ENCODE measurements around the gene ZNF23. TPM values are rescaled to one million over a fixed set of nuclear protein-coding genes. Genes with fewer than 3 reads are reported as not detected.

ZNF23 gene
- total and polyA plus RNA-seq, 2 donors = 8.8 to 14.3 TPM

- WGBS = 92% methylated on average over 4 of the region's 4 CpGs
- Histone ChIP-seq H3K36me3 (ENCODE audit: insufficient read depth) (peaks cover 5% of the 10 kb centered on the region), H3K27ac (ENCODE audit: low read depth) (no peak overlapping the region), H3K4me1 (ENCODE audit: insufficient read depth) (no peaks in the 10 kb centered on the region), H3K4me3 (ENCODE audit: low read depth, low read length) (no peak overlapping the region)
- no peak for DNase-seq (ENCODE audit: extremely low spot score)
These were observed 5.2 kb downstream of the ZNF23 start for GRCh38 chr16:71456801-71457200.

- Histone ChIP-seq H3K4me1 (ENCODE audit: insufficient read depth) (no peaks in the 10 kb centered on the region), H3K4me3 (ENCODE audit: low read depth, low read length) (no peak overlapping the region), H3K27ac (ENCODE audit: low read depth) (no peak overlapping the region), H3K36me3 (ENCODE audit: insufficient read depth) (peaks cover 18% of the 10 kb centered on the region)
- DNase-seq (ENCODE audit: extremely low spot score) = no peak
These were observed 9.0 kb downstream of the ZNF23 start for GRCh38 chr16:71453036-71453435.

GRCh38 chr16:71449020-71449419 lies 13.0 kb downstream of the ZNF23 start:
- WGBS = 99% methylated on average over 3 of the region's 3 CpGs
- peaks cover 18% of the 10 kb centered on the region for H3K36me3 ChIP-seq (ENCODE audit: insufficient read depth)
- no peak for DNase-seq (ENCODE audit: extremely low spot score)
- H3K4me1 ChIP-seq (ENCODE audit: insufficient read depth) = no peaks in the 10 kb centered on the region
- H3K27ac ChIP-seq (ENCODE audit: low read depth) = no peak overlapping the region
- no peak overlapping the region for H3K4me3 ChIP-seq (ENCODE audit: low read depth, low read length)

- H3K36me3 ChIP-seq (ENCODE audit: insufficient read depth) = peaks cover 18% of the 10 kb centered on the region
- no peak overlapping the region for H3K4me3 ChIP-seq (ENCODE audit: low read depth, low read length)
- no peak for DNase-seq (ENCODE audit: extremely low spot score)
- no peak overlapping the region for H3K27ac ChIP-seq (ENCODE audit: low read depth)
- WGBS = 98% methylated on average over 7 of the region's 7 CpGs
- no peaks in the 10 kb centered on the region for H3K4me1 ChIP-seq (ENCODE audit: insufficient read depth)
These were observed 13.7 kb downstream of the ZNF23 start for GRCh38 chr16:71448274-71448866.

- WGBS = 95% methylated on average over 6 of the region's 6 CpGs
- Histone ChIP-seq H3K27ac (ENCODE audit: low read depth) (no peak overlapping the region), H3K4me3 (ENCODE audit: low read depth, low read length) (no peak overlapping the region), H3K4me1 (ENCODE audit: insufficient read depth) (no peaks in the 10 kb centered on the region), H3K36me3 (ENCODE audit: insufficient read depth) (no peaks in the 10 kb centered on the region)
- DNase-seq (ENCODE audit: extremely low spot score) = no peak
These were observed 18.3 kb downstream of the ZNF23 start for GRCh38 chr16:71443714-71444113.

GRCh38 chr16:71442051-71442440 lies 20.0 kb downstream of the ZNF23 start, which contains the start of gene TLE7:
TLE7 (minus strand) TSS chr16:71442054; CDS start chr16:71433324, 8,730 bp downstream.
- no peak for DNase-seq (ENCODE audit: extremely low spot score)
- 85% methylated on average over 13 of the region's 13 CpGs for WGBS
- Histone ChIP-seq H3K36me3 (ENCODE audit: insufficient read depth) (no peaks in the 10 kb centered on the region), H3K4me3 (ENCODE audit: low read depth, low read length) (no peak within 1 kb of the TSS), H3K27ac (ENCODE audit: low read depth) (no peak within 1 kb of the TSS), H3K4me1 (ENCODE audit: insufficient read depth) (no peaks in the 10 kb centered on the region)

- H3K36me3 ChIP-seq (ENCODE audit: insufficient read depth) = no peaks in the 10 kb centered on the region
- H3K4me3 ChIP-seq (ENCODE audit: low read depth, low read length) = no peak overlapping the region
- H3K27ac ChIP-seq (ENCODE audit: low read depth) = no peak overlapping the region
- WGBS = 37% methylated on average over 71 of the region's 71 CpGs
- DNase-seq (ENCODE audit: extremely low spot score) = no peak
- H3K4me1 ChIP-seq (ENCODE audit: insufficient read depth) = no peaks in the 10 kb centered on the region
These were observed 20.5 kb downstream of the ZNF23 start for GRCh38 chr16:71441348-71442050.

GRCh38 chr16:71440669-71441347 lies 21.2 kb downstream of the ZNF23 start:
- H3K4me1 ChIP-seq (ENCODE audit: insufficient read depth) = no peaks in the 10 kb centered on the region
- no peaks in the 10 kb centered on the region for H3K36me3 ChIP-seq (ENCODE audit: insufficient read depth)
- no peak overlapping the region for H3K27ac ChIP-seq (ENCODE audit: low read depth)
- H3K4me3 ChIP-seq (ENCODE audit: low read depth, low read length) = no peak overlapping the region
- no peak for DNase-seq (ENCODE audit: extremely low spot score)
- 62% methylated on average over 25 of the region's 25 CpGs for WGBS

GRCh38 chr16:71439523-71439922 lies 22.5 kb downstream of the ZNF23 start:
- 39% methylated on average over 3 of the region's 3 CpGs for WGBS
- no peaks in the 10 kb centered on the region for H3K4me1 ChIP-seq (ENCODE audit: insufficient read depth)
- no peak for DNase-seq (ENCODE audit: extremely low spot score)
- no peaks in the 10 kb centered on the region for H3K36me3 ChIP-seq (ENCODE audit: insufficient read depth)
- H3K27ac ChIP-seq (ENCODE audit: low read depth) = no peak overlapping the region
- H3K4me3 ChIP-seq (ENCODE audit: low read depth, low read length) = no peak overlapping the region

- no peak overlapping the region for H3K27ac ChIP-seq (ENCODE audit: low read depth)
- no peaks in the 10 kb centered on the region for H3K36me3 ChIP-seq (ENCODE audit: insufficient read depth)
- 77% methylated on average over 7 of the region's 7 CpGs for WGBS
- H3K4me1 ChIP-seq (ENCODE audit: insufficient read depth) = no peaks in the 10 kb centered on the region
- no peak for DNase-seq (ENCODE audit: extremely low spot score)
- H3K4me3 ChIP-seq (ENCODE audit: low read depth, low read length) = no peak overlapping the region
These were observed 25.6 kb downstream of the ZNF23 start for GRCh38 chr16:71436473-71436872.

- Histone ChIP-seq H3K36me3 (ENCODE audit: insufficient read depth) (no peaks in the 10 kb centered on the region), H3K4me3 (ENCODE audit: low read depth, low read length) (no peak overlapping the region), H3K4me1 (ENCODE audit: insufficient read depth) (no peaks in the 10 kb centered on the region), H3K27ac (ENCODE audit: low read depth) (no peak overlapping the region)
- DNase-seq (ENCODE audit: extremely low spot score) = no peak
- WGBS = 79% methylated on average over 6 of the region's 6 CpGs
These were observed 29.1 kb downstream of the ZNF23 start for GRCh38 chr16:71432906-71433305.

GRCh38 chr16:71431991-71432390 lies 30.1 kb downstream of the ZNF23 start:
- H3K4me1 ChIP-seq (ENCODE audit: insufficient read depth) = no peaks in the 10 kb centered on the region
- no peak overlapping the region for H3K27ac ChIP-seq (ENCODE audit: low read depth)
- H3K36me3 ChIP-seq (ENCODE audit: insufficient read depth) = no peaks in the 10 kb centered on the region
- H3K4me3 ChIP-seq (ENCODE audit: low read depth, low read length) = no peak overlapping the region
- whole genome bisulfite sequencing = 92% methylated on average over 9 of the region's 9 CpGs
- DNase-seq (ENCODE audit: extremely low spot score) = no peak

- H3K36me3 ChIP-seq (ENCODE audit: insufficient read depth) = no peaks in the 10 kb centered on the region
- no peaks in the 10 kb centered on the region for H3K4me1 ChIP-seq (ENCODE audit: insufficient read depth)
- DNase-seq (ENCODE audit: extremely low spot score) = no peak
- no peak overlapping the region for H3K4me3 ChIP-seq (ENCODE audit: low read depth, low read length)
- 89% methylated on average over 14 of the region's 14 CpGs for WGBS
- no peak overlapping the region for H3K27ac ChIP-seq (ENCODE audit: low read depth)
These were observed 30.9 kb downstream of the ZNF23 start for GRCh38 chr16:71431176-71431575.

- no peak for DNase-seq (ENCODE audit: extremely low spot score)
- Histone ChIP-seq H3K27ac (ENCODE audit: low read depth) (no peak overlapping the region), H3K4me3 (ENCODE audit: low read depth, low read length) (no peak overlapping the region), H3K4me1 (ENCODE audit: insufficient read depth) (no peaks in the 10 kb centered on the region), H3K36me3 (ENCODE audit: insufficient read depth) (no peaks in the 10 kb centered on the region)
- 75% methylated on average over 6 of the region's 6 CpGs for WGBS
These were observed 31.3 kb downstream of the ZNF23 start for GRCh38 chr16:71430744-71431143.

Measured in urinary bladder (tissue), 4 donors.